GM20000 (cell line): ENCODE results near the gene KLHDC10.
"Not testable (repeated sequence)": the region's sequence is repeated elsewhere in the genome, so short reads cannot be mapped to it uniquely, and the experiment has no call there.

ENCODE experiments used
- DNase-seq: peaks from one replicate; pipeline ENCODE4 v3.0.0; 2012; ENCODE audit warnings: low spot score
- CTCF ChIP-seq: IDR thresholded peaks from 2 replicates; pipeline ENCODE4 v1.5.1; 2012; ENCODE audit warnings: mild to moderate bottlenecking, control low read depth; ENCODE audit errors: extremely low read depth, missing control alignments

The KLHDC10 gene

GRCh38 chr7:130113887-130114286 is 43.6 kb downstream of the KLHDC10 start:
- no peak for DNase-seq
- TF ChIP-seq CTCF: no peak

- no peak for TF ChIP-seq CTCF
- peak; percentile 32 for DNase-seq
Measured at GRCh38 chr7:130114374-130114773, 44.0 kb downstream of the KLHDC10 start.

GRCh38 chr7:130114776-130115175 is 44.4 kb downstream of the KLHDC10 start:
- no peak for DNase-seq
- TF ChIP-seq CTCF: no peak

- TF ChIP-seq CTCF: no peak
- DNase-seq: no peak
Measured at GRCh38 chr7:130118294-130118693, 48.0 kb downstream of the KLHDC10 start.

GRCh38 chr7:130118801-130119200 is 48.5 kb downstream of the KLHDC10 start:
- no peak for TF ChIP-seq CTCF
- no peak for DNase-seq

- no peak for DNase-seq
- no peak for TF ChIP-seq CTCF
Measured at GRCh38 chr7:130123501-130123900, 53.2 kb downstream of the KLHDC10 start.

- no peak for DNase-seq
- no peak for TF ChIP-seq CTCF
Measured at GRCh38 chr7:130124711-130125110, 54.4 kb downstream of the KLHDC10 start.

GRCh38 chr7:130126840-130127239 is 56.5 kb downstream of the KLHDC10 start:
- not testable (repeated sequence) for DNase-seq
